HAP-1 (cell line): ENCODE data around the gene PLEKHM1.
"Not testable (repeated sequence)": the region's sequence is repeated elsewhere in the genome, so short reads cannot be mapped to it uniquely, and the experiment has no call there.

Experiments used
- DNase-seq, 2 experiments: peaks; one replicate each; pipeline ENCODE4 v3.0.0-alpha.2; 2016 to 2020; ENCODE audit warnings: low spot score in 2 of 2
- H3K27me3 ChIP-seq: fragments of 250-450 bp; sonication (Bioruptor Pico); 2 replicates; pipeline ENCODE4 v1.5.1; 2020; ENCODE audit warnings: low read depth, mild to moderate bottlenecking, moderate library complexity
- H3K36me3 ChIP-seq: fragments of 250-450 bp; sonication (Bioruptor Pico); replicated peaks from 2 replicates; pipeline ENCODE4 v1.5.1; 2020; ENCODE audit warnings: mild to moderate bottlenecking
- H3K4me1 ChIP-seq: fragments of 250-450 bp; sonication (Bioruptor Pico); 2 replicates; pipeline ENCODE4 v1.5.1; 2020; ENCODE audit warnings: mild to moderate bottlenecking
- H3K4me3 ChIP-seq: fragments of 250-450 bp; sonication (Bioruptor Pico); 2 replicates; pipeline ENCODE4 v1.5.1; 2020; ENCODE audit warnings: mild to moderate bottlenecking, moderate library complexity
- H3K9me3 ChIP-seq: fragments of 250-450 bp; sonication (Bioruptor Pico); 2 replicates; pipeline ENCODE4 v1.5.1; 2020; ENCODE audit warnings: mild to moderate bottlenecking, moderate library complexity
- in situ Hi-C: fragments of 300-500 bp; cut with MboI; formaldehyde crosslinking; loops from 3 replicates; pipeline ENCODE4 v1.14.3; 2020; ENCODE audit warnings: low sequenced_read_pairs, inconsistent platforms, mixed read lengths

Gene PLEKHM1

DNA sequence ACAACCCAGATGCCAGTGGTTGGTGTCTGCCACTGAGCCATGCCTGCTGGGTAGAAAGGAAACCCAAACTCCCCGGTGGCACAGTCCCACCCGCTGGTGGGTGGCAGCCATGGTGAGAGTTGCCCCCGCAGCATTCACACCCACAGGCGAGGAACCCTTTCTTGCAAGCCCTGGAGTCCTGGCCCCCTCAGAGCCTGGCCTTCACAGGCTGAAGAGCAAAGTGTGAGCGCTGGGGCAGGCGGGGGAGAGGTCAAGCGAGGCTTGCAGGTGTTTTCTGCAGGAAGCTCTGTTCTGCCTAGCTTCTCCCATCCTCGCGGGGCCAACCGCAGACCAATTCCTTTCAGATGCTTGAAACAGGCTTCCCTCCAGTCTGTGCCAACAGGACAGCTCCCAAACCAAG is 38.9 kb downstream of the PLEKHM1 start:
- H3K4me1 ChIP-seq, H3K4me3 ChIP-seq, H3K36me3 ChIP-seq, H3K27me3 ChIP-seq, DNase-seq, in situ Hi-C loops, H3K9me3 ChIP-seq: not testable (repeated sequence)

DNA sequence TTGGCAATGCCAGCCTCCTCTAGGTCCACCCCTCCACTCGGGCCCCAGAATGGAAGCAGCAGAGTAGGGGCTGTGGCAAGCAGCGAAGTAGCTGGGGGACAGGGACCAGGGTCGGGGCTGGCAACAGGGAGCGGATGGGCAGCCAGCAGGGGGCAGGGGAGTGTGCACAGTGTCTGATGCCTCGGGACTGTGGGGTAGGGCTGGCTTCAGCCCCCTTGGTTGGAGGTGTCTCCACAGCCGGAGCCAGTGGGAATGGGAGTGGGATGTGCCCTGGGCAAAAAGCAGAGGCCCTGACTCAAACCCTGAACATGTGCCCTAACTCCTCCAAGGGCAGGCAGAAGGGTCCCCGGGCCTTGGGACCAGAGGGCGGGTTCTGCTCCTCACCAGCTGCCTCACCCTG is 39.4 kb downstream of the PLEKHM1 start:
- Histone ChIP-seq H3K4me1 (no peaks in the 10 kb centered on the region), H3K36me3 (no peaks in the 10 kb centered on the region), H3K9me3 (no peaks in the 10 kb centered on the region), H3K4me3 (no peak overlapping the region), H3K27me3 (no peaks in the 10 kb centered on the region)
- no peak for DNase-seq
- in situ Hi-C loops: no loop called here

DNA sequence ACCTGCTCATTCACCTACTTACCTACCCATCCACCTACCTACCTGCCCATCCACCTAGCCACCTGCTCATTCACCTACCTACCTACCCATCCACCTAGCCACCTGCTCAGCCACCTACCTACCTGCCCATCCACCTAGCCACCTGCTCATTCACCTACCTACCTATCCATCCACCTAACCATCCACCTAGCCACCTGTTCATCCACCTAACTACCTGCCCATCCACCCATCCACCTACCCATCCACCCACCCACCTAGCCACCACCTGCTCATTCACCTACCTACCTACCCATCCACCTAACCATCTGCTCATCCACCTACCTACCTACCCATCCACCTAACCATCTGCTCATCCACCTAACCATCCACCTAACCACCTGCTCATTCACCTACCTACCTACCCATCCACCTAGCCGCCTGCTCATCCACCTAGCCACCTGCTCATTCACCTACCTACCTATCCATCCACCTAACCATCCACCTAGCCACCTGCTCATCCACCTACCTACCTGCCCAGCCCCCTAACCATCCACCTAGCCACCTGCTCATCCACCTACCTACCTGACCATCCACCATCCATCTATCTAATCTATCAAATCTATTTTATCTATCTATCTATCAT is 40.7 kb downstream of the PLEKHM1 start:
- not testable (repeated sequence) for DNase-seq
- in situ Hi-C loops: loop anchor here (25.0 kb wide), 1 partner anchor 187 kb away; no protein-coding TSS in a partner anchor

DNA sequence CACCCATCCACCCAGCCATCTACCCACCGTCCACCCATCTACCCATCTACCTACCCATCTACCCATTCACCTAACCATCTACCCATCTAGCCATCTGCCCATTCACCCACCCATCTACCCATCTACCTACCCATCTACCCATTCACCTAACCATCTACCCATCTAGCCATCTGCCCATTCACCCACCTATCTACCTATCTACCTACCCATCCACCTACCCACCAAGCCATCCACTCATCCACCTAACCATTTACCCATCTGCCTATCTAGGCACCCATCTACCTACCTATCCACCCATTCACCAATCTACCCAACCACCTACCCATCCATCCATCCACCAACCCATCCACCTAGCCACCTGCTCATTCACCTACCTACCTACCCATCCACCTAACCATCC is 41.3 kb downstream of the PLEKHM1 start:
- H3K4me1 ChIP-seq: not testable (repeated sequence)

More for the DNA sequence above, 40.7 kb downstream of the PLEKHM1 start:
- H3K36me3 ChIP-seq, H3K4me1 ChIP-seq, H3K27me3 ChIP-seq, H3K9me3 ChIP-seq, H3K4me3 ChIP-seq: not testable (repeated sequence)

DNA sequence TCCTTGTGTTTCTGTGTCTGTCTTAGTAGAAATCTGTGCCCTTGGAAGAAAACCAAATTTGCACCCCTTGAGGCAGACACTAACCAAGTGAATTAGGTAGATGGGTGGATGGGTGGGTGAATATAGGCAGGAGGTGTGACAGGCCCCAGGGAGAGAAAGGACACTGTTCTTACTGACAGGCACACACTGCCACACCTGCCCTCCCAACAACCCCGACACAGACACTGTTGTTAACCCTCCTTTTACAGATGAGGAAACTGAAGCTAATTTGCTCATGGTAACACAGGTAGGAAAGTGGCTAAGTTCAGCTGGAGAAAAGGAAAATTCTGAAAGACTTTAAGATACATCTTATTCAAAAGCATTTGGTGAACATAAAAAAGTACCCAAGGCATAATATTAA is 42.0 kb downstream of the PLEKHM1 start:
- not testable (repeated sequence) for H3K36me3 ChIP-seq, DNase-seq
- in situ Hi-C loops: loop anchor here (25.0 kb wide), 1 partner anchor 189 kb away; no protein-coding TSS in a partner anchor

More for the DNA sequence above, 41.3 kb downstream of the PLEKHM1 start:
- not testable (repeated sequence) for DNase-seq, H3K9me3 ChIP-seq, H3K36me3 ChIP-seq, H3K4me3 ChIP-seq, H3K27me3 ChIP-seq
- in situ Hi-C loops: loop anchor here (25.0 kb wide), 1 partner anchor 188 kb away; no protein-coding TSS in a partner anchor

DNA sequence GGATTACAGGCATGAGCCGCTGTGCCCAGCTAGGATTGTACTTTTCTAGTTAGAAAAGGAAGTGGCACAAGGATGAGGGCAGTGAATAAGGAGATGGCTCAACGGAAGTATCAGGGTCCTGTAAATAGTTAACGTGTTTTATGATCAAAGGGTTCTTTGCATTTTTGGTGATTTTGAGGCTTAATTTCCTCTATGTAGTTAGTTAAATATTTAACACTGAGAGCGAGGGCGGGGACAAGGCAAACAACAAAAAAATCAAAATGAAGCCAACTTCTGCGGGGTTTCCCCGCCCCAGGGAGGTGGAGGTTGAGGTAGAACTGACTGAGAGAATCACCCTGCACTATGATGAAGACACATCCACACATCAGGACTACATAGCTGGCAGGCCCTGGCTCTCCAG is 42.5 kb downstream of the PLEKHM1 start:
- H3K4me1 ChIP-seq, DNase-seq, H3K36me3 ChIP-seq, H3K4me3 ChIP-seq, H3K27me3 ChIP-seq, H3K9me3 ChIP-seq: not testable (repeated sequence)
- in situ Hi-C loops: loop anchor here (25.0 kb wide), 1 partner anchor 189 kb away; no protein-coding TSS in a partner anchor

More for the DNA sequence above, 42.0 kb downstream of the PLEKHM1 start:
- H3K4me3 ChIP-seq, H3K4me1 ChIP-seq, H3K9me3 ChIP-seq, H3K27me3 ChIP-seq: not testable (repeated sequence)

DNA sequence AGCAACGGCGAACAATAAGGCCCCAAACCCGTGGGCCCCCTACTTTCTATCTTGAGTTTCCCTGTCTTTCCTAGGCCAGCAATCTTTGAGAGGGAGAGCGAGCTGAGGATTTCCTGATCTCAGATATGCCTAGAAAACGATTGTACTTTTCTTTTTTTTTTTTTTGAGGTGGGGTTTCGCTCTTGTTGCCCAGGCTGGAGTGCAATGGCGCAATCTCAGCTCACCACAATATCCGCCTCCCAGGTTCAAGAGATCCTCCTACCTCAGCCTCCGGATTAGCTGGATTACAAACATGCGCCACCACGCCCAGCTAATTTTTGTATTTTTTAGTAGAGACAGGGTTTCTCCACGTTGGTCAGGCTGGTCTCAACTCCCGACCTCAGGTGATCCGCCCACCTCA is 42.9 kb downstream of the PLEKHM1 start:
- H3K4me1 ChIP-seq: not testable (repeated sequence)

DNA sequence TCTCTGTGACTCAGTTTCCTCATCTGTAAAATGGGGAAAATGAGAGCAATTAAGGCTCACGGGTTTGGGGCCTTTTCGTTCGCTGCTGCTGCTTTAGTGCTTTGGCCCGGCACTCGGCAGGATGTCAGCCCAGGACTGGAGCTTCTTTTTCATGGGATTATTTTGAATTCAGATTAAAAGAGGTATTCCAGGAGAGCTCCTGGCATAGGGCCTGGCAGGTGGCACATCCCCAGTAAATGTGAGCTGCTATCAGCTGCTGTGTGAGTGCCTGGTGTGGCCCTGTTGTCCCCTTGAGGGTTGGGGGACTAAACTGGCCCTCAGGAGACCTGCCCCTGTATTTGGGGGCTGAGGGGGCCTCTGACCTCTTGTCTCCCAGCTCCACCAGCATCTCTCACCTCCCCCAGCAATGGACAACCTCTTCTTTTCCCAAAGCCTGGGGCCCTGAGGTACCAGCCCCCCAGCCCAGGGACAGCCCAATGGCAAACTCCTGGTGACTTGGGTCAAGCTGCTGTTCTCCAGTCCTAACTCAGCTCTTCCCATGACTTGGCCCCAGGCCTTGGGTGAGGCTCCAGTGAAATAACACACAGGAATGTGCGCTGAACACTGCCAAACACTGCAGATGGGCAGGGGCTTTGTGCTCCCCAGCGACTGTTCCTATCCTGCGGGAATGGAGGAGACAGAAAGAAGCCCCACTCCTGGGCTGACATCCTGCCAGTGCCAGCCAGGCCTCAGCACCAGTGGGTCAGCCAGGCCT is 43.5 kb downstream of the PLEKHM1 start:
- in situ Hi-C loops: loop anchor here (25.0 kb wide), 1 partner anchor 190 kb away; no protein-coding TSS in a partner anchor
- H3K27me3 ChIP-seq, H3K4me1 ChIP-seq, DNase-seq, H3K9me3 ChIP-seq, H3K36me3 ChIP-seq, H3K4me3 ChIP-seq: not testable (repeated sequence)

More for the DNA sequence above, 42.9 kb downstream of the PLEKHM1 start:
- not testable (repeated sequence) for H3K36me3 ChIP-seq, H3K4me3 ChIP-seq, H3K27me3 ChIP-seq, H3K9me3 ChIP-seq, DNase-seq
- in situ Hi-C loops: loop anchor here (25.0 kb wide), 1 partner anchor 190 kb away; no protein-coding TSS in a partner anchor

DNA sequence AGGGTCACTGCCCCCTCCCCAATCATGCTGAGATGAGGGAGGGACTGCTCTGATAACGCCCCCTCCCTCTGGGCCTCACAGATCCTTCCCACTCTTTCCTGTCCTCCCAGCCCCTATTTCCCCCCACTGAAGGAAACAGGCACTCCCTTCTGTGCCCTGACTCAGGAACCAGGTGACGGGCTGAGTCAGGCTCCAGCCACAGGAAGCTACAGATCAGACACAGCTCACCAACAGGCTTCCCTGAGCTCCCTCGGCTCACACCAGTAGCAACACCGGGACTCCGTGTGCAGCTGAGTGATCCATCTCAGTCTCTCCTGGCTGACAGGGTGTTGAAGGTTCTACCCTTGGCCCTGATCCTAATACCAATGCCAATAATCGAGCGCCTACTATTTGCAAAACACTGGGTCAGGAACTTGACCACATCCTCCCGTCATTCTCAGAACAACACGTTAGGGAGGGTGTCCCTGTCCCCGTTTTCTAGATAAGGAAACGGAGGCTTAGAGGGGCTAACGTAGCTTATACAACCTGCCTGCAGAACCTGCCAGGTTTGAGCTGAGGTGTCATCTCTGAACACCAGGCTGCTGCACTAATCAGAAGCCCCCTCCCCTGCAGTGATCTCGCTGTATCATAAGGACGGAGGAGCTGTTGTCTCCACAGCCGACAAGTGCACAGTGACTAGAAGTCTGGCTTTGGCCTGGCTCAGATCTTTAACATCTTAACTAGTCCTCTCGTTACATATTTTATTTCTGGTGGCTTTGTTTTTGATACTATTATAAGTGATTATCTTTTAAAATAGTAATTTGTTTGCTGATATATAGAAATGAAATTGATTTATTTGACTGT is 44.4 kb downstream of the PLEKHM1 start:
- H3K27me3 ChIP-seq, H3K36me3 ChIP-seq, DNase-seq, H3K9me3 ChIP-seq, H3K4me3 ChIP-seq, H3K4me1 ChIP-seq: not testable (repeated sequence)
- in situ Hi-C loops: loop anchor here (25.0 kb wide), 1 partner anchor 191 kb away; no protein-coding TSS in a partner anchor

DNA sequence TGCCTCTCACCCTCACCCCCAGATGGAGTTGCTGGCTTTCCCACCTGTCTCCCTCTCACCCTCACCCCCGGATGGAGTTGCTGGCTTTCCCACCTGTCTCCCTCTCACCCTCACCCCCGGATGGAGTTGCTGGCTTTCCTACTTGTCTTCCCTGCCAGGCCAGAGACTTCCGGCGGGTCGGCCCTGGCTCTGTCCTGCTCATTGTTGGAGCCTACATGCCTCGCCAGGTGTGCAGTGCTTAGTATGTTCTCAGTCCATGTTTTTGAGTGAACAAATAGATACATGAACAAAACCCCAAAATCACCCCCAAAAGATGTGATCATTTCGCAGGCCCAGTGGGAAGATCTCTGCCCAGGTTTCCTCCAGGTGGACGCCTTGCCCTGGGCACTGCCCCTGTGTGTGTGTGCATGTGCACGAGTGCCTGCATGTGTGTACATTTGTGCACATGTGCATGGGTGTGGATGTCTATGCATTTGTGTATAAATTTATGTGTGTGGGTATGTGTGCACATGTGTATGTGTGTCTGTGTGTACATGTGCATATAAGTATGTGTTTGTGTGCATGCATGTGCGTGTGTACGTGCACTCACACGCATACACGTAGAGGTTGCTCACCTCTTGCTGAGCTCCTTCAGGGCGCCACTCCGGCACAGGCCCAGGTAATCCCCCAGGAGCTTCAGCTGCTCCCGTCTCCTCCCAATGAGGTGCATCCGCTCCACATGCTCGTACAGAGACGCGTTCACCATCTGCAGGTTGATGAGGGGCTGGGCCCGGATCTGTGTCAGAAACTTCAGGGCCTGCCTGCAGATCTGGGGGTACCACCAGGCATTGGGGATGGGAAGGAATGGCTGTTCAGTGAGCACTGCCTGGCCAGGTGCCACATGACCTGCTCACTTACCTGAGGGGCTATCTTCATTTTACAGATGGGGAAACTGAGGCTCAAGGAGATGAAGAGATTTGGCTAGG is 45.4 kb downstream of the PLEKHM1 start:
- in situ Hi-C loops: loop anchor here (25.0 kb wide), 1 partner anchor 192 kb away; no protein-coding TSS in a partner anchor

DNA sequence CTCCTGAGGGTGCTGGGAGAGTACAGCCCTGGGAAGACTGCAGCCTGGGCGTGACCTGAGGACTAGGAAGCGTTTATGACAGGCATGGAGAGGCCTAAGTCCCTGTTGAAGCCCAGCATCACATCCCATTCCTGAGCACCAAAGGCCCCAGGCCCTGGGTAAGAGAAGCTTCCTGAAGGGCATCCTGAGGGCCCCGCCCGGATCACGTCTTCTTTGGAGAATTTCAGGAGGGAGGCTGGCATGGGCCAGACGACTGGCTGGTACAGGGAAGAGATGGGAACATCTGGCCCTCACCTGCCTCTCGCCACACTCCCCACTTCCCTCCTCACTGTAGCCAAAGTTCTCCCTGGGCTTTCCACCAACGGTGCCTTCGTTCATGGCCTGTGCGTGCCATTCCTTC is 46.2 kb downstream of the PLEKHM1 start:
- H3K4me3 ChIP-seq, H3K4me1 ChIP-seq, H3K36me3 ChIP-seq, DNase-seq, H3K9me3 ChIP-seq, H3K27me3 ChIP-seq: not testable (repeated sequence)
- in situ Hi-C loops: loop anchor here (25.0 kb wide), 1 partner anchor 193 kb away; no protein-coding TSS in a partner anchor

More for the DNA sequence above, 45.4 kb downstream of the PLEKHM1 start:
- not testable (repeated sequence) for DNase-seq, H3K4me3 ChIP-seq, H3K36me3 ChIP-seq, H3K27me3 ChIP-seq, H3K4me1 ChIP-seq, H3K9me3 ChIP-seq

DNA sequence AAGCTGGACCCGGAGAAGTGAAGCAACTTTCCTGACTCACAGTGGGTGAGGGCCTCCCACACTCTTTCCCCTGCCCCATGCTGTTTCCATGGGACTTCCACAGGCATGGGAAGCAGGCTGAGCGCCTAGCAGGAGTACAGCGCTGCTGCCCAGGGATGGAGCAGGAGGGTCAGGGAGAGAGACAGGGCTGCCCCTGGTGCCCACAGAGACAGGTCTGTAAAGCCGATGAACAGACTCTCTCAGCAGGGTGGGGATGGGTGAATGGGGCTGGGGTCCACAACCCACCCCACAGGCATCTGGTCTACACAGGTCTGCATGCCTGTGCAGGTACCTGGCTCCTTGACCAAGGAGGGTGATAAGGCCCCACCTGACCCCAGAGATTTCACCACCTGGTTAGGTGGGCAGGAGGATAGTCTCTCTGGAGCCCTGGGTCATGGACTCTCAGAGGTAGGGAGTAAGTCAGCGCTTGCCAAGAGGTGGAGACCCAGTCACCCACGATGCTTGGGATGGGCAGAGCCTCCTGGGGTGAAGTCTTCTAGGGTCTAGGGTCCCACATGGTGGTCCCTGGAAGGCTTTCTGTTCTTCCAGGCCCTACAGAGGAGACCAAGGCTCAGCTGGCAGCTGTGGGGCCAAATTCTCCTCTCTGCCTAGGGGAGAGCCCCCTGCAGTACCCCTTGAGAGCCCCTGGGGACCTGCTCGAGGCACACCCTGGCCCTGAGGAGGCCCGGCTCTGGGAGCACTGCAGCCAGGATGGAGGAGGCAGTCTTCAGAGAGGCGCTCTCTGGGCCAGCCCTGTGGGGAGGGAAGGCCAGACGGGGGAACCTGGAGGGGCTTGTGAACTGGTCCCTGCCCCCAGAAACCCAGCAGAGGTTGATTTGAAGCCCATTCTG is 46.9 kb downstream of the PLEKHM1 start:
- H3K4me1 ChIP-seq, H3K27me3 ChIP-seq, H3K36me3 ChIP-seq, H3K4me3 ChIP-seq, DNase-seq, H3K9me3 ChIP-seq: not testable (repeated sequence)
- in situ Hi-C loops: loop anchor here (25.0 kb wide), 1 partner anchor 194 kb away; no protein-coding TSS in a partner anchor
